GM12891 (cell line): ENCODE measurements around the gene NGEF.

Experiments
- DNase-seq: peaks from one replicate; pipeline ENCODE4 v3.0.0; 2011; ENCODE audit warnings: low spot score; ENCODE audit not compliant: insufficient read length
- FAIRE-seq: peaks from 2 replicates; lab custom pipeline; 2011; peaks lifted over from hg19 to GRCh38; lab: Jason Lieb, UNC
- PAX5 ChIP-seq: IDR thresholded peaks from 2 replicates; pipeline ENCODE4 v1.6.1; 2011; ENCODE audit warnings: low read length, moderate library complexity, mild to moderate bottlenecking; ENCODE audit not compliant: insufficient read depth, severe bottlenecking
- POLR2A ChIP-seq: IDR thresholded peaks from 2 replicates; pipeline ENCODE4 v1.6.1; 2011; ENCODE audit warnings: low read depth, low read length, control low read depth
- POLR2AphosphoS5 ChIP-seq: IDR thresholded peaks from 2 replicates; pipeline ENCODE4 v1.6.1; 2011; ENCODE audit warnings: low read depth, low read length, control low read depth
- POU2F2 ChIP-seq: IDR thresholded peaks from 2 replicates; pipeline ENCODE4 v1.6.1; 2011; ENCODE audit warnings: low read depth, mild to moderate bottlenecking, control low read depth, low read length, moderate library complexity
- SPI1 ChIP-seq: IDR thresholded peaks from 2 replicates; pipeline ENCODE4 v1.6.1; 2011; ENCODE audit warnings: low read depth, low read length, control low read depth
- TAF1 ChIP-seq: IDR thresholded peaks from 2 replicates; pipeline ENCODE4 v1.6.1; 2011; ENCODE audit warnings: low read depth, low read length, control low read depth

NGEF gene

GRCh38 chr2:232882505-232883115, 130.4 kb downstream of the NGEF start:
- FAIRE-seq (no peak), DNase-seq (no peak)
- no peak for TF ChIP-seq SPI1
- TF ChIP-seq POLR2A: no peak
- no peak for TF ChIP-seq TAF1

GRCh38 chr2:232882085-232882484, 131.0 kb downstream of the NGEF start:
- TF ChIP-seq POLR2AphosphoS5: no peak
- TF ChIP-seq TAF1: no peak
- no peak for TF ChIP-seq POU2F2
- TF ChIP-seq PAX5: no peak
- no peak for TF ChIP-seq SPI1
- no peak for TF ChIP-seq POLR2A
- FAIRE-seq (no peak), DNase-seq (no peak)

DNA sequence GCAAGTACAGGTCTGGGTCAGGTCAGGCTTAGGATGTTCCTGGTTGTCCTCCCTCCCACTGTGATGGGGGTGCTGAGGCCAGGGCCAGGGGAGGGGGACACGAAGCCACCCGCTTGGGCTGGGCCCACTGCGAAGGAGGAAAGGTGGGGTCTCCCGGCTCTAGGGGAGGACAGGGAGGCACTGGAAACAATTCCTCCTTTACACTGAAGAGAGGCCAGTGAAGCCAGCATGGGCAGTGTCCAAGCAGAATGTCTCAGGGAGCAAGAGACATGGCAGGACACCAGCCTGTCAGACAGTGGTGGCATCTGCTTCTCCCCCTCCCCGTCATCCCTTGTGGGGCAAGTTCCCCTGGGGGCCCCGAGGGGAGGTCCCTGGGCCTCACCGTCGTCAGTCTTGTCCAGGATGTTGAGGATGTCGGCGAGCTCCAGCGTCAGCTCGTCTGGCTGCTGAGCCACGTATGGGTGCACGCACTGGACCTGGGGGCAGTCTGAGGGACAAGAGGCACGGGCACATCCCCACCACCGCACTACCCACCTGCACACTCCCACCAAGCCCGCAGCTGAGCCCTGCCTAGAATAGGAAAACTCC, 132.2 kb downstream of the NGEF start:
- FAIRE-seq: no peak
- TF ChIP-seq TAF1: no peak
- TF ChIP-seq SPI1: no peak
- TF ChIP-seq POLR2AphosphoS5: no peak
- no peak for TF ChIP-seq POLR2A
- no peak for TF ChIP-seq PAX5
- no peak for TF ChIP-seq POU2F2
- DNase-seq: no peak

GRCh38 chr2:232879618-232880494, 133.2 kb downstream of the NGEF start:
- FAIRE-seq (no peak), DNase-seq (no peak)
- TF ChIP-seq PAX5: no peak
- no peak for TF ChIP-seq POLR2AphosphoS5
- no peak for TF ChIP-seq POU2F2
- TF ChIP-seq TAF1: no peak
- TF ChIP-seq POLR2A: no peak
- TF ChIP-seq SPI1: no peak

DNA sequence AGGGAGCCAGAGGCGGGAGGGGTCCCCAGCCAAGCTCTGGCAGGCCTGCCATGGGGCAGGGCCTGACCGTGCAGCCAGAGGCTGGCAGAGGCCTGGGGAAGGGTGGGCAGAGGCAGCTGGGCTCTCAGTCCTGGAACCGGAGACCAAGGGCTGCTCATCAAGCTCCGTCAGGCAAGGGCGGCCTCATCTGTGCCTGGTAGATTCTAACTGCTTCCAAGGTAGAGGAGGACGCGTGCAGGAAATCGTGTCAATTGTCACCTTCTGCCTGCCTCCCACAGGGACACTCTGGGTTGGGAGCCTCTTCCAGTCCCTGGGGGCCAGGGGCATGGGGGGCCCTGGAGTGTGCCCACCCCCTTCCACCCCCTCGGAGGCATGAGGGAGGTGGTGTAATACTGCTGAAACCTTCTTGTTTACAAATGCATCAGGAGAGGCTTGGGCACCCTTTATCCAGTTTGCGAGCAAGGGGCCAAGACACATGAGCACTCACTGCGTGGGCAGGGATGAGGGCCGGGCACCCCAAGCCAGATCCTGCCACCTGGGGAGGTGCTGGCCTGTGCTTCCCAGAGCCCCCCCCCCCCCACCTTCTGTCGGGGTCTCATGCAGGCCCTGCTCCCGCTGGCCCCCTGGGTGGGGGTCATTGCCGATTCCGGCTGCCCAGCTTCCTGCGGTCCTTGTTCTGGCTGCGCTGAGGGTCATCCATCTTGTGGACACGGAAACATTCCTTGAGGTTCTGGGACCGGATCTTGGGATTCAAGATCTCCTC, 134.0 kb downstream of the NGEF start:
- no peak for DNase-seq
- FAIRE-seq: no peak
- no peak for TF ChIP-seq POLR2AphosphoS5

- DNase-seq (no peak), FAIRE-seq (no peak)
- TF ChIP-seq PAX5: no peak
- TF ChIP-seq POLR2A: no peak
- no peak for TF ChIP-seq POLR2AphosphoS5
- TF ChIP-seq POU2F2: no peak
- TF ChIP-seq SPI1: no peak
- TF ChIP-seq TAF1: no peak
Measured at GRCh38 chr2:232877940-232878511, 135.0 kb downstream of the NGEF start.

- DNase-seq (no peak), FAIRE-seq (no peak)
Measured at GRCh38 chr2:232876978-232877441, 136.0 kb downstream of the NGEF start.

GRCh38 chr2:232876161-232876977, 136.7 kb downstream of the NGEF start:
- TF ChIP-seq POLR2AphosphoS5 (no peak), POLR2A (0 out of 2 replicates have a peak, but pooled peaks have one; percentile 34)
- FAIRE-seq: peak; percentile 94
- peak; percentile 67 for DNase-seq

More at GRCh38 chr2:232876978-232877441, 136.0 kb downstream of the NGEF start:
- TF ChIP-seq POLR2A (no peak), POLR2AphosphoS5 (no peak)
